DOHH2 (cell line): Measurements from ENCODE around the gene AFP.

Experiments used
- H3F3A ChIP-seq: fragments of 200-600 bp; sonication (generic), shearing (Covaris generic); 2 replicates; pipeline ENCODE4 v1.6.0; 2016; ENCODE audit warnings: antibody characterized with exemption, mild to moderate bottlenecking; ENCODE audit not compliant: control insufficient read depth, insufficient read depth
- H3K27ac ChIP-seq: fragments of 200-600 bp; sonication (generic); 2 replicates; pipeline ENCODE4 v1.5.1; 2014; ENCODE audit warnings: low read depth, mild to moderate bottlenecking, low read length, moderate library complexity
- H3K27me3 ChIP-seq: fragments of 200-600 bp; sonication (generic); 2 replicates; pipeline ENCODE4 v1.6.1; 2014; ENCODE audit warnings: mild to moderate bottlenecking, low read length, mixed read lengths; ENCODE audit not compliant: control insufficient read depth
- H3K36me3 ChIP-seq: fragments of 200-600 bp; sonication (generic); 2 replicates; pipeline ENCODE4 v1.6.1; 2014; ENCODE audit warnings: mild to moderate bottlenecking, low read length, moderate library complexity, mixed read lengths; ENCODE audit not compliant: control insufficient read depth
- H3K4me1 ChIP-seq: fragments of 200-600 bp; sonication (generic); 2 replicates; pipeline ENCODE4 v1.6.1; 2014; ENCODE audit warnings: mild to moderate bottlenecking, low read length, mixed read lengths; ENCODE audit not compliant: control insufficient read depth
- H3K4me2 ChIP-seq: fragments of 200-600 bp; sonication (generic); 2 replicates; pipeline ENCODE4 v1.6.0; 2014; ENCODE audit warnings: mild to moderate bottlenecking, low read length, moderate library complexity
- H3K4me3 ChIP-seq: fragments of 200-600 bp; sonication (generic); 2 replicates; pipeline ENCODE4 v1.5.1; 2014; ENCODE audit warnings: mild to moderate bottlenecking, low read length, mixed read lengths
- H3K79me2 ChIP-seq: fragments of 200-600 bp; sonication (generic); 2 replicates; pipeline ENCODE4 v1.6.1; 2014; ENCODE audit warnings: mild to moderate bottlenecking, low read length, mixed read lengths; ENCODE audit not compliant: control insufficient read depth
- H3K9me2 ChIP-seq: fragments of 200-600 bp; sonication (generic); replicated peaks from 2 replicates; pipeline ENCODE4 v1.6.1; 2014; ENCODE audit warnings: mild to moderate bottlenecking, low read length, mixed read lengths; ENCODE audit not compliant: control insufficient read depth
- H3K9me3 ChIP-seq: fragments of 200-600 bp; sonication (generic); 2 replicates; pipeline ENCODE4 v1.6.1; 2014; ENCODE audit warnings: antibody characterized with exemption, low read length, mixed read lengths; ENCODE audit not compliant: control insufficient read depth, insufficient read depth
- H4K20me1 ChIP-seq: fragments of 200-600 bp; sonication (generic); 2 replicates; pipeline ENCODE4 v1.6.0; 2014; ENCODE audit warnings: low read depth, mild to moderate bottlenecking, antibody characterized with exemption, low read length, moderate library complexity; ENCODE audit not compliant: control insufficient read depth, insufficient read depth
- EZH2phosphoT487 ChIP-seq: fragments of 200-600 bp; sonication (generic); IDR thresholded peaks from 2 replicates; pipeline ENCODE4 v1.6.1; 2017; ENCODE audit warnings: borderline replicate concordance, mild to moderate bottlenecking, antibody characterized with exemption, low read length, moderate library complexity, mixed read lengths
- TF ChIP-seq, protein P1 (sequence below): fragments of 200-600 bp; sonication (generic); IDR thresholded peaks from one replicate; pipeline ENCODE4 v1.5.1; 2014; ENCODE audit warnings: antibody characterized with exemption, mild to moderate bottlenecking, low read depth, low read length; ENCODE audit not compliant: poor library complexity, severe bottlenecking

AFP gene

DNA sequence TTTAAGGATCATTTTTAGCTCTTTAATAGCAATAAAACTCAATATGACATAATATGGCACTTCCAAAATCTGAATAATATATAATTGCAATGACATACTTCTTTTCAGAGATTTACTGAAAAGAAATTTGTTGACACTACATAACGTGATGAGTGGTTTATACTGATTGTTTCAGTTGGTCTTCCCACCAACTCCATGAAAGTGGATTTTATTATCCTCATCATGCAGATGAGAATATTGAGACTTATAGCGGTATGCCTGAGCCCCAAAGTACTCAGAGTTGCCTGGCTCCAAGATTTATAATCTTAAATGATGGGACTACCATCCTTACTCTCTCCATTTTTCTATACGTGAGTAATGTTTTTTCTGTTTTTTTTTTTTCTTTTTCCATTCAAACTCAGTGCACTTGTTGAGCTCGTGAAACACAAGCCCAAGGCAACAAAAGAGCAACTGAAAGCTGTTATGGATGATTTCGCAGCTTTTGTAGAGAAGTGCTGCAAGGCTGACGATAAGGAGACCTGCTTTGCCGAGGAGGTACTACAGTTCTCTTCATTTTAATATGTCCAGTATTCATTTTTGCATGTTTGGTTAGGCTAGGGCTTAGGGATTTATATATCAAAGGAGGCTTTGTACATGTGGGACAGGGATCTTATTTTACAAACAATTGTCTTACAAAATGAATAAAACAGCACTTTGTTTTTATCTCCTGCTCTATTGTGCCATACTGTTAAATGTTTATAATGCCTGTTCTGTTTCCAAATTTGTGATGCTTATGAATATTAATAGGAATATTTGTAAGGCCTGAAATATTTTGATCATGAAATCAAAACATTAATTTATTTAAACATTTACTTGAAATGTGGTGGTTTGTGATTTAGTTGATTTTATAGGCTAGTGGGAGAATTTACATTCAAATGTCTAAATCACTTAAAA is 16.6 kb upstream of the AFP start:
- H4K20me1 ChIP-seq, result no peaks in the 10 kb centered on the region

DNA sequence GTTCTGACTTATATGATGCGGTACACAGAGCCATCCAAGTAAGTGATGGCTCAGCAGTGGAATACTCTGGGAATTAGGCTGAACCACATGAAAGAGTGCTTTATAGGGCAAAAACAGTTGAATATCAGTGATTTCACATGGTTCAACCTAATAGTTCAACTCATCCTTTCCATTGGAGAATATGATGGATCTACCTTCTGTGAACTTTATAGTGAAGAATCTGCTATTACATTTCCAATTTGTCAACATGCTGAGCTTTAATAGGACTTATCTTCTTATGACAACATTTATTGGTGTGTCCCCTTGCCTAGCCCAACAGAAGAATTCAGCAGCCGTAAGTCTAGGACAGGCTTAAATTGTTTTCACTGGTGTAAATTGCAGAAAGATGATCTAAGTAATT is 15.4 kb upstream of the AFP start:
- H3K27ac ChIP-seq, result no peak overlapping the region
- H3K79me2 ChIP-seq, result no peaks in the 10 kb centered on the region
- H3K4me2 ChIP-seq, result no peak overlapping the region
- H3K27me3 ChIP-seq, result no peaks in the 10 kb centered on the region
- no peaks in the 10 kb centered on the region for H3K4me1 ChIP-seq
- no peaks in the 10 kb centered on the region for H4K20me1 ChIP-seq
- no peaks in the 10 kb centered on the region for H3K36me3 ChIP-seq
- no peak overlapping the region for H3K4me3 ChIP-seq
- no peaks in the 10 kb centered on the region for H3K9me2 ChIP-seq
- TF ChIP-seq EZH2phosphoT487, result no peak
- no peaks in the 10 kb centered on the region for H3F3A ChIP-seq
- H3K9me3 ChIP-seq, result no peaks in the 10 kb centered on the region

More for the DNA sequence above, 16.6 kb upstream of the AFP start:
- H3K4me3 ChIP-seq, result no peak overlapping the region
- no peak overlapping the region for H3K27ac ChIP-seq
- H3K27me3 ChIP-seq, result no peaks in the 10 kb centered on the region
- H3F3A ChIP-seq, result no peaks in the 10 kb centered on the region
- TF ChIP-seq, protein P1, sequence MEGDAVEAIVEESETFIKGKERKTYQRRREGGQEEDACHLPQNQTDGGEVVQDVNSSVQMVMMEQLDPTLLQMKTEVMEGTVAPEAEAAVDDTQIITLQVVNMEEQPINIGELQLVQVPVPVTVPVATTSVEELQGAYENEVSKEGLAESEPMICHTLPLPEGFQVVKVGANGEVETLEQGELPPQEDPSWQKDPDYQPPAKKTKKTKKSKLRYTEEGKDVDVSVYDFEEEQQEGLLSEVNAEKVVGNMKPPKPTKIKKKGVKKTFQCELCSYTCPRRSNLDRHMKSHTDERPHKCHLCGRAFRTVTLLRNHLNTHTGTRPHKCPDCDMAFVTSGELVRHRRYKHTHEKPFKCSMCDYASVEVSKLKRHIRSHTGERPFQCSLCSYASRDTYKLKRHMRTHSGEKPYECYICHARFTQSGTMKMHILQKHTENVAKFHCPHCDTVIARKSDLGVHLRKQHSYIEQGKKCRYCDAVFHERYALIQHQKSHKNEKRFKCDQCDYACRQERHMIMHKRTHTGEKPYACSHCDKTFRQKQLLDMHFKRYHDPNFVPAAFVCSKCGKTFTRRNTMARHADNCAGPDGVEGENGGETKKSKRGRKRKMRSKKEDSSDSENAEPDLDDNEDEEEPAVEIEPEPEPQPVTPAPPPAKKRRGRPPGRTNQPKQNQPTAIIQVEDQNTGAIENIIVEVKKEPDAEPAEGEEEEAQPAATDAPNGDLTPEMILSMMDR, result no peak
- TF ChIP-seq EZH2phosphoT487, result no peak
- no peaks in the 10 kb centered on the region for H3K4me1 ChIP-seq
- H3K9me2 ChIP-seq, result no peaks in the 10 kb centered on the region
- no peaks in the 10 kb centered on the region for H3K9me3 ChIP-seq
- no peak overlapping the region for H3K4me2 ChIP-seq
- H3K36me3 ChIP-seq, result no peaks in the 10 kb centered on the region
- no peaks in the 10 kb centered on the region for H3K79me2 ChIP-seq

DNA sequence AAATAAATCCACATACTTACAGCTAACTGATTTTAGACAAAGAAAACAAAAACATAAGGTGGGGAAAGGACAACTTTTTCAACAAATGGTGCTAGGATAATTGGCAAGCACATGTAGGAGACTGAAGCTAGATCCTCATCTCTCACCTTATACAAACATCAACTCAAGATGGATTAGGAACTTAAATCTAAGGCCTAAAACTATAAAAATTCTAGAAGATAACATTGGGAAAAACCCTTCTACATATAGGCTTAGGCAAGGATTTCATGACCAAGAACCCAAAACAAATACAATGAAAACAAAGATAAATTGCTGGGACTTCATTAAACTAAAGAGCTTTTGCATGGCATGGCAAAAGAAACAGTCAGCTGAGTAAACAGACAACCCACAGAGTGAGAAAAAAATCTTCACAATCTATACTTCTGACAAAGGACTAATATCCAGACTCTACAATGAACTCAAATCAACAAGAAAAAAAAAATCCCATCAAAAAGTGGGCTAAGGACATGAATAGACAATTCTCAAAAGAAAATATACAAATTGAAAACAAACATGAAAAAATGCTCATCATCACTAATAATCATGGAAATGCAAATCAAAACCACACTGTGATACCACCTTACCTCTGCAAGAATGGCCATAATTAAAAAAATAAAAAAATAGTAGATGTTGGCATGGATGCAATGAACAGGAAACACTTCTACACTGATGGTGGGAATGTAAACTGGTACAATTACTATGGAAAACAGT is 14.1 kb upstream of the AFP start:
- Histone ChIP-seq H3K4me2 (no peak overlapping the region), H3K36me3 (no peaks in the 10 kb centered on the region), H3K4me3 (no peak overlapping the region), H3K9me3 (no peaks in the 10 kb centered on the region), H3K27ac (no peak overlapping the region), H3F3A (no peaks in the 10 kb centered on the region), H3K27me3 (no peaks in the 10 kb centered on the region), H3K79me2 (no peaks in the 10 kb centered on the region), H4K20me1 (no peaks in the 10 kb centered on the region), H3K4me1 (no peaks in the 10 kb centered on the region), H3K9me2 (no peaks in the 10 kb centered on the region)
- TF ChIP-seq EZH2phosphoT487, result no peak
- TF ChIP-seq, protein P1, result no peak

DNA sequence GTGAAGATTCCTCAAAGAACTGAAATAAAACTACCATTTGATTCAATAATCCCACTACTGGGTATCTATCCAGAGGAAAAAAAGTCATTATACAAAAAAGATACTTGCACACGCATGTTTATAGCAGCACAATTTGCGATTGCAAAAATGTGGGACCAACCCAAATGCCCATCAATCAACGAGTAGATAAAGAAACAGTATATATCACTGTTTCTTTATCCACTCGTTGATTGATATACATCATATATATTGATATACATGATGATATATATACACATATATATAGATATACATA is 13.6 kb upstream of the AFP start:
- Histone ChIP-seq H3K4me3 (no peak overlapping the region), H3K4me2 (no peak overlapping the region), H3K9me3 (no peaks in the 10 kb centered on the region), H3K36me3 (no peaks in the 10 kb centered on the region), H3K27me3 (no peaks in the 10 kb centered on the region), H3K9me2 (no peaks in the 10 kb centered on the region), H3F3A (no peaks in the 10 kb centered on the region), H3K27ac (no peak overlapping the region), H3K79me2 (no peaks in the 10 kb centered on the region), H4K20me1 (no peaks in the 10 kb centered on the region), H3K4me1 (no peaks in the 10 kb centered on the region)
- TF ChIP-seq EZH2phosphoT487, result no peak
